ENCODE results near the gene GNAI2.
"Not testable (repeated sequence)": the region's sequence is repeated elsewhere in the genome, so short reads cannot be mapped to it uniquely, and the experiment has no call there.

Gene GNAI2

DNA sequence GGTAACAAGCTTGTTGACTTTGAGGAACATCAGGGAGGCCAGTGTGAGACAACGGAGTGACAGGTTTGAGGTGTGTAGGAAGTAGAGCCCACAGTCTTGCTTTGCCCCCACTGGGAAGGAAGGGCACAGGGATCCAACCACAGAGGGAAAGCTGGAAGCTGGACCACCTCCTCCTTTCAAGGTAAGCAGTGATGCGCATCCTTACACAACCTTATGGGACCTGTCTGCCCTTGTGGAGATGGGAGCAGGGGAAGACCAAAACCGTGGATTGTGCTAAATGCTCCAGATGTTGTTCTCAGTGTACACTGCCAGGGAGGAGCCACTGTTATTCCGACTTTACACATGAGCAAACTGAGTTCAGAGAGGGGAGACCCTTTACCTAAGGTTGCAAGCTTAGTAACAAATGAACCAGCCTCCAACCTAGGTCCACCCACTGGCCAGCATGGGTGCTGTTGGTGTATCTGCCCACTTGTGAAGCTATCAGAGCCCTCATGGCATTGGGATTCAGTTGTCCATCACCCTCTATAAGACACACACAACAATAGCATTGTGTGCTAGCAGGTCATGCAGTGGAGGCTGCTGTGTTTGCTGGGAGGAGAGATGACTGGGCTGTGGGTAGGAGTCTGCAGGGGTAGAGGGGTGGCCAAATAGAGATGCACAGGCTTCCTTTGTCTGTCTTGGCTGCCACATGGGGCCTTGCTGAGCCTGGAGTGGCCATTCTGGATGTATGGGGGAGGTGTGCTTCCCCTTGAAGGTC lies 42.3 kb downstream of the GNAI2 start:
- no peak for DNase-seq (ENCODE audit: low spot score)

DNA sequence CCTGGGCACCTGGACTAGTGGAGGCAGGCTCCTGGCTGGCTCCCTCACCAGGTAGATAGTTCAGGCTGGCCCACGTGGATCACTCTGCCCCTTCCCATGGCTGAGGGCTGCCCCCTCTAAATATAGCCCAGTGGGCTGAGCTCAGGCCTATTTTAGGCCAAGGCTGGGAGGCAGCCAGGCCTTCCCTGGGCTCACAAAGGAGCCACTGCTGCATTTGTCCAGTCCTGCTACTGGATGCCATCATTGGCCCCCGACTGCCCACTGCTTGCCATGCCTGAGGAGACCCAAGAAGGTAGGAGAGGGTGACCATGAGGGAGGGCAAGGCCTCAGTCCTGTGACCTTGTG lies 42.8 kb downstream of the GNAI2 start, which contains the start of gene LSMEM2:
LSMEM2 (plus strand) TSS at position 208 of the 345 bp plus-strand sequence; CDS start at position 235, 27 bp downstream.
- DNase-seq (ENCODE audit: low spot score): no peak

DNA sequence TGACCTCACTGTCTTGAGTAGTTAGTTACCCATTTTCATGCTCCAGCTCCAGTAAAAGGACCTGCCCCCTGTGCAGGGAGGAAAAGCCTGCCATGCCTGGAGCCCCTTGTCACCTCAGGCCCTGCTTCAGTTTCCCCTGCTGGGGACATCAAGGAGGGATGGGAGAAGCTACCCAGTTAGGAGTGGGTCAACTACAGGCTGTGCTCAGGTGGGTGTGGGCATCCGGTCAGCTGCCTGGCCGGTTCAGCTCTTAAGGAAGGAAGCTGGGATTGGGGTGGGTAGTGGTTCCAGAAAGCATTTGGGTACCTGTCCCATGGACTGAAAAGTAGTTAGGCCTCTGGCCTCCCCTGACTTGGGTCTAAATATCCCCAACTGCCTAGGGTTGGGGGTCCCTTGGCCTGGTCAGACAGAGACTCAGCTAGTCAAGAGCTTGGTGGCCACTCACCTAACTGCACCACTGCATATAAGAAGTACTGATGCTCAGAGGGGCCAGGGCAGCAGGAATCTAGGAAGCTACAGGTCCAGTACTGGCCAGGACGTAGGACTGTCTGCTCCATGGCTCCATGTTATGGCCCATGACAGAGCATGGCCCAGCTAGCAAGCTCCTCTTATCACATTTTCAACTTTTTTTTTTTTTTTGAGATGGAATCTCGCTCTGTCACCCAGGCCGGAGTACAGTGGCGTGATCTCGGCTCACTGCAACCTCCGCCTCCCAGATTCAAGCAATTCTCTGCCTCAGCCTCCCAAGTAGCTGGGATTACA lies 43.4 kb downstream of the GNAI2 start:
- DNase-seq (ENCODE audit: low spot score): no peak

DNA sequence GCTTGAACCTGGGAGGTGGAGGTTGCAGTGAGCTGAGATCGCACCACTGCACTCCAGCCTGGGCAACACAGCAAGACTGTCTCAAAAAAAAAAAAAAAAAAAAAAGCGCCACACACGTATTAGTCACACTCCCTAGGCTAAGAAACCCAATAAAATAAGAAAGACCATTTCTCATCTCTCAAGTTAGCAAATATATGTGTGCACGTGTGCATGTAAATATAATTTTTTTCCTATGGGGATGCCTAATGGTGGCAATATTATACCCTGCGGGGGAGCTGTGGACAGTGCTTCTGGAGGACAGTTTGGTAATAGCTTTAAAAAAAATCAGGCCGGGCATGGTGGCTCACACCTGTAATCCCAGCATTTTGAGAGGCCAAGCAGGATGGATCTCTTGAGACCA lies 48.1 kb downstream of the GNAI2 start:
- DNase-seq (ENCODE audit: low spot score): not testable (repeated sequence)

DNA sequence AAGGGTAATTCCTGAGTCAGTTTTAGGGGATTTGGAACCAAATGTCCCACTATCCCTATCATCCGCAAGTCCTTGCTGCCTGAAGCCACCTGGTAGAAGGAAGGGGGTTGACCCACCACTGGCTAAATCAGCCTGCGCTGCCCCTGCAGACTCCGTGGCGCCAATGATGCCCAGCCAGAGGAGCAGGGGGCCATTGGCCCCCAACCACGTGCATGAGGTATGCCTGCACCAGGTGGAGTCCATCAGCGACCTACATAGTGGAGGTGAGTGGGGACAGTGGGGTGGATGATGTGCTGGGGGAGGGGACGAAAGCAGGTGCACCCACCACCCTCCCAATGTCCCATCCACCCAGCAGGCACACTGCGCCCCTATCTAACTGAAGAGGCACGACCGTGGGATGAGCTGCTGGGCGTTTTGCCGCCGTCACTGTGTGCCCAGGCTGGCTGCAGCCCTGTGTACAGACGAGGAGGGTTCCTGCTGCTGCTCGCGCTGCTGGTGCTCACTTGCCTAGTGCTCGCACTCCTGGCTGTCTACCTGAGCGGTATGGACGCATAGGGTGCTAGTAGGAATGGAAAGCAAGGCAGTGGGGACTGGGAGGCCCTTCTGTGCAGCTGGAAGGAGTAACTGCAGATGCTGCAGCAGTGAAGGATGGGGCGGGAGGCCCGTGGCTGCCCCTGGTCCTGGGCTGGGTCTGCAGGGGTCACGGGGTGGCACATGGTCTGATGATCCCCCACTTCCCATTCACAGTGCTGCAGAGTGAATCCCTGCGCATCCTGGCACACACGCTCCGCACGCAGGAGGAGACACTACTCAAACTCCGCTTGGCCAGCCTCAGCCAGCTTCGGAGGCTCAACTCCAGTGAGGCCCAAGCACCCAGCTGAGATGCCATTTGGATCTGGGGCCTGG lies 50.6 kb downstream of the GNAI2 start:
- no peak for DNase-seq (ENCODE audit: low spot score)

DNA sequence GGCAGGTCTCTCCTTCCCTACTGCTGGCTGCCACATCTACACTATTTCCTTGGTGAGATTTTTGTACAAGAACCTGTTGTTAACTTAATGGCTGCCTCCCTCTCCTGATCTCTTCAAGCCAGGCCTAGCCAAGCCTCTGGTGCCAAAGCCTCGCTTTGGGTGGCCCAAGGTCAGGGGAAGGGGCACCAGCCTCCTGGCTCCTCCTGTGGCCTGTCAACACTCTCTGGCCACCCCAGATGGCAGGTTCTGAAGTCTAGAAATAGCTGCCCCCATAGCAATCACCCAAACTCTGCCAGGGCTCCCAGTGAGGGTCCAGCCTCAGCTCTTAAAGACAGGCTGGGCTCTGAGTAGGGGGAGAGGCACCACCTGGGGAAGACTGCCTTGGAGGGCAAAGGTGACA lies 51.3 kb downstream of the GNAI2 start:
- no peak for DNase-seq (ENCODE audit: low spot score)

DNA sequence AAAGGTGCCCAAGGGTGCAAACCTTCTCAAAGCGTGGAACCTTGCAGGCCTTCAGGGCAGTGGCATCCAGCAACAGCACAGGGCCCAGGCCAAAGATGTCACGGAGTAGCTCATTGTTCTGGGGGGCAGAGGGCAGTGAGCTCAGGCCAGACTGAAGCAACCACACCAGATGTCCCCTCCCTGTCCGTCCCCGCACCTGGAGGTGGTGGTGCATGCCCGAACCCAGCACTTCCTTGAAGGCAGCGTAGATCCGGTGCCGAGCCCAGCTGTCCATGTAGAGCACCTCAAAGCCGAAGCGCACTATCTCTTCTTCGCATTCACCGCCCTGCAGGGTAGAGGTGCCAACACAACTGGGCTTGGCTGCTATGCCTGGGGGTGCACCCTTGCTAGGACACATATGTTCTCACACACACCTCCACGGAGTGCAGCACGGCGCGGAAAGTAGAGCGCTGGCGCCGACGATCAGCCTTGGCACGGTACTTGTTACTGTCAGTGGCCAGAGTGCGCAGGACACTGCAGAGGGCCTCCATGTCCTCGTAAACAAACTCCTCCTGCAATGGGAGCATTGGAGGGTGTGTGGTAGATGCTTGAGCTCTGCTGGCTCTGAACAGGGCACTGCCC lies 52.5 kb downstream of the GNAI2 start:
- DNase-seq (ENCODE audit: low spot score): no peak

DNA sequence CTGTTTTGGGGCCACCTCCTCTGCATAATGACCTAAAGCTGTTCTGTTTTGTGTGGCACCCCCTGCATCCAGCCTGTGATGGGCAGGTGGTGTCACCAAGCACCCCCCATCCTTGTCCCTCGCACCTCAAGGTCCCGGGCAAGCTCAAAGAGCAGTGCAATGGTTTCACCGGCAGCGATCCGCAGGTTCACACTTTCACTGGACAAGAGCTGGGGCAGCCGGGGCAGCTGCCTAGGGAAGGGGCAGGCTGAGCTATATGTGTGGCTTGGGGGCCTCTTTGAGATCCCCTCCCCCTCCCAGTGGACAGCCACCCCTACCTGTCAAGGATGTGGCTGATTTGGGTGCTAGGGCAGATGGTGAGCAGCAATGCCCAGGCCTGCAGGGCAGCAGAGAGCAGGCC lies 53.1 kb downstream of the GNAI2 start:
- DNase-seq (ENCODE audit: low spot score): no peak

DNA sequence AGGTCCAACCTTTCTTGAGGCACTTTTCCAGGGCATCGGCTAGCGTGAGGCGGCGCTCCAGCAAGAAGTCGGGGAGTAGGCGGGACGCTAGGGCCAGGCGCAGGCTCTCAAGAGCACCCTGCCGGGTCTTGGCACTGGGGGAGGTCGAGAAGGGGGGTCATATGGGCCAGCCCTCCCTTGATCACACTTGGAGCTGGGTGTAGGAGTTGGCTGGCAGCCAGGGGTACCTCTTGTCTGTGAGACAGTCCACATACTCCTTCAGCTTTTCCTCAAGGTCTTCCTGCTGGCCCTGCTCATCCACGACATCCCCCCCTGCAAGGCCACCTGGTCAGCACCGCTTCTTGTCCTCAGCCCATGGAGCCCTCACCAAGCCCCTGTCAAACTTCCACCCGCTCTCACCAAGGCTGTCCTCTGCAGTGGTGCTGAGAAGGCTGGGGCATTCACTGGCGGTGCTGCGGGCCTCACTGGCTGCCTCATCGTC lies 54.2 kb downstream of the GNAI2 start:
- no peak for DNase-seq (ENCODE audit: low spot score)

DNA sequence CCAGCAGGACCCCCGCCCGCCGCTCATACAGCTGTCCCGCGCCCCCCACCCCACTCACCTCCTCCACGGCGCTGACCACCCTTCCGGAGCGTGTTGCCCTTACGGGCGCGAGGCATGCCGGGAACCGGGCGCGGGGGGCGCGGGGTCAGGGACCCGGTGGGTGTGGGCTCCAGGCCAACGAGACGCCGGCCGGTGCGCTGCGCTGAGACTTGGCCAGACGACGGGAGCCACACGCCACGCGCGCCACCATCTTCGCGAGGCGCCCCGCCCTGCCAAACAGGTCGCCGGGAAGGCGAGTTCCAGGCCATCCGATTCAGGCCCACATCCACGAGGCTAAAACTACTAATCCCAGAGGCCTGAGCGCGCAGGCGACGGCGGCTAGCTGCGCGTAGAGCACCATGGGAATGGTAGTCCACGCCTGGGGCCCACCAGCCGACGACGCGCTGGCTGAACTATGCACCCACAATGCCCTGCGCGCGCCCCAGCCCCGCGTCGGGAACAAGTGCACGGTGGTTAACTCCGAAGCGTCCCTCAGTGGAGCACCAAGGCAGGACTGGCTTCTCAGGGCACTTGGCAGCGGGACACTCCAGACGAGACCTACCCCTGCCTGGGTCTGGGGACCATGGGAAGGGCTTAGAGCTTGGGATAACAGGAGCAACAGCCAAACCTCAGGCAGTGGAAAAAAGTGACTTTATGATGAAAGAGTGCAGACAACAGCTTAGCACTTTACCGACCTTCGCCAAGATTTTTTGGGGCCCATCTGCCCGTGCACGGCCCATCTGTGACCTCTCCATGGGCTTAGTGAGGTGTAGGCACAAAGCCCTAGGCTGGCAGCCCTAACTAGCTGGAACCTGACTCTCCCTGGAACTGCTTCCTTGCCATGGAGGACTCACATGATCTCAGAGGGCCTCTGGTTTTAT lies 56.4 kb downstream of the GNAI2 start, which contains the start of gene IFRD2:
IFRD2 (minus strand) TSS at position 271 of the 920 bp plus-strand sequence; CDS start at position 116, 155 bp downstream.
- DNase-seq (ENCODE audit: low spot score): peak; percentile 96

DNA sequence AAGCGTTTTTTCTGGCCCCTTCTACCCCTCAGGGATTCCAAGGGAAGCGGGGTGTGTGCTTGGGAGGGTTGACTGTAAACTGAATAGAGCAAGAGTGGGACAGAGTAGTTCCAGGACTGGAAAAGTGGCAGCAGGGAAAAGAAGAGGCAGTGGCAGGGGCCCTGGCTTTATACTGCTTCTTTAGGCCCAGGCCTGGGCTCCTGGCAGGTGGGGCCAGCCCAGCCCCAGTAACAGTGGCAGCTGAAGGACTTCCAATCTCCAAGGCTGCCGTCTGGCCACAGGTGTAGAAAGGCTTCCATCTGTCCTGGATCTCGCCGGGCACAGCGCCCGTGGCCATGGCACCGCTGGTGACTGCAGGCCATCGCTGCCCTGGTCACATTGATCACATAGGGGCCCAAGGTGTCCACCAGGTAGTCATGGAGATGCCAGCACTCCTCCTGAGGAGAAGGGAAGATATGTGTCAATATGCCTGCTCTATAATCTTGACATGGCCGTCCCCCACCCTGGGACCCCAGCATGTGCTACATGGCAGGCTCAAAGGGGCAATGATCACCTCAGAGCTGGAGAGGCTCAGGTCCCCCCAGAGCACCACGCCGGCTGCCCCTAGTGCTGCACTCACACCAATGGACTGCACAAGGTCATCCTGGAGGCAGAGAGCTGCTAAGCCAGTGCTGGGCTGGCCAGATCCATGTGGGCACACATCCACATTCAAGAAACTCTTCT lies 57.2 kb downstream of the GNAI2 start:
- DNase-seq (ENCODE audit: low spot score): no peak

DNA sequence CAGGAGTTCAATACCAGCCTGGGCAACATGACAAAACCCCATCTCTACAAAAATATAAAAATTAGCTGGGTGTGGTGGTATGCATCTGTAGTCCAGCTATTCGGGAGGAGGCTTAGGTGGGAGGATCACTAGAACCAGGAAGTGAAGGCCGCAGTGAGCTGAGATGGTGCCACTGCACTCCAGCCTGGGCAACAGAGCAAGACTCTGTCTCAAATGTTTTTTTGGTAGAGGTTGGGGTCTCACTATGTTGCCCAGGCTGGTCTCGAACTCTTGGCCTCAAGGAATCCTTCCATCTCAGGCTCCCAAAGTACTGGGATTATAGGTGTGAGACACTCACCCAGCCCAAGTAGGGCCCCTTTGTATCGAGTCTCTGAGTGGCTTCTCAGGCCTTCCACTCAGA lies 58.1 kb downstream of the GNAI2 start:
- DNase-seq (ENCODE audit: low spot score): no peak

DNA sequence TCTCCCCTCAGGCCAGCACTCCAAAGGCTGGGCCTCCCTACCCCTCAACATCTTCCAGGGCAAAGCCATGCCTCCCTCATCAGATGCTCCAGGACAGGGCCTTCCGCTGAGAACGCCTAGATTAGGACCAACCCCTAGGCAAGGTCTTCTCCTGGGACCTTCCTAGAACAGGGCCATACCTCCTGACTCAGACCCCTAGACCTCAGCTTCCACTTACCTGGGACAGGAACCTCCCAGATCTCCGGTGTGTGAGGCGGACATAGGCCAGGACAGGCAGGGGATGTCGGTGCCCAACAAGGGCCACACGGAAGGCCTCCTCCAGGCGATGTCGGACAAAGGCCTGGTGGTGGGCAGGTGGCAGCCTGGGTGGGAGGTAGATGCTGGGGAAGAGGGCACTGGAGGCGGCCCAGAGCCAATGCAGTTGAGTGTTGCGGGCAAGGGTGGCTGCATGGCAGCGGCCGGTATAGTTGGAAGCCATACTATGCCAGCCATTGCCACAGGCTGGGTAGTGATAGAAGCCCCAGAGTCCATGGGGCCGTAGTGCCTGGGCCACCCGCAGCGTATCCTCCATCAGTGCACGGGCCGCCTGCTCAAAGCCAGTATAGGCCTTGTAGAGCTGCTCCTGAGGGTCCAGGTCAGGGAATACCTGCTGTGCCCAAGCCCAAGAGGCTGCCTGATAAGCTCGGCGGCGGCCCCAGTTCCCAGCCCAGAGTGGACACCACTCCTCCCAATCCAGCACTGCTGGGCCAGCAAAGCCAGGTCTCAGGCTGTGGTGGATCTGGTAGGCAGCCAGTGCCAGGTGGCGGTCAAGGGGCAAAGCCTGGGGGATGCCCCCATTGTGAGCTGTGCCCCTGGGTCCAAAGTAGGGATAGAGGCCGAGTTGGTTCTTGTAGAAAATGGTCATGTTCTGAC lies 58.7 kb downstream of the GNAI2 start:
- no peak for DNase-seq (ENCODE audit: low spot score)

DNA sequence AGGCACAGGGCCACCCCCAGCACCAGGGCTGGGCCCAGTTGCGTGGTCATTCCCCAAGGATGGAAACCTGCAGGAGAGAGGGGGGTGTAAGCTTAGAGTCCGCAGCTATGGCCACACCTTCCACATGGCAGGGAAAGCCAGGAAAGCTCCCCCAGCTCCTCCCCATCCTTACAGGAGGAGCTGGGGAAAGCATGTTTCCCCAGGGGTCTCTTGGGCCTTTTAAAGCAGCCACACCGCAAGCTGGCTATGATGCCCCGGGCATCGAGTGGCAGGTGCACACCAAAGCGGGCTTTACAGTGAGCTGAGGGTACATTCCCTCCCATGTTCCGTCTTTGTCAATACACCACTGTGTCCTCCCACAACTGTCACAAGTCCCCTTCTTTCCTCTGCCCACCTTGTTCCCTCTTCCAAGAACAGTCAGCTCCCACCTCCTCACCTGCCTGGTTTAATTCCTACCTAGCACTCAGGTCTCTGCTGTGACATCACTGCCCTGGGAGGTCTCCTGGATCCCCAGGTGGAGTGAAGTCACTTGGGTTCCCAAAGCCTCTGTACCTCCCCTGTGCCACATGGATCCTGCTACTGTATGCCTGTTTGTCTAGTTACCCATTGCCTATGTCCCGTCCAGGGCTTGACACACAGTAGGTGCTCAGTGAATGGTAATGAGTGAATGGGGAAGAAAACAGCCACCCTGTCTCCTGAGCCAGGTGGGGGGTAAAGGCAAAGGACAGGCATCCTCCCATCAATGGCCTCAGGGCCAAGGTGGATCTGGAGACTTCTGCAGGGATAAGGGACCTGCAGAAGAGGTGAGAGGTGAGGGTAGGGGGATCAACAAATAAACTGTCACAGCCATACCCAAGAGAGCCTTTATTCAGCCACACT lies 59.8 kb downstream of the GNAI2 start:
- no peak for DNase-seq (ENCODE audit: low spot score)

DNA sequence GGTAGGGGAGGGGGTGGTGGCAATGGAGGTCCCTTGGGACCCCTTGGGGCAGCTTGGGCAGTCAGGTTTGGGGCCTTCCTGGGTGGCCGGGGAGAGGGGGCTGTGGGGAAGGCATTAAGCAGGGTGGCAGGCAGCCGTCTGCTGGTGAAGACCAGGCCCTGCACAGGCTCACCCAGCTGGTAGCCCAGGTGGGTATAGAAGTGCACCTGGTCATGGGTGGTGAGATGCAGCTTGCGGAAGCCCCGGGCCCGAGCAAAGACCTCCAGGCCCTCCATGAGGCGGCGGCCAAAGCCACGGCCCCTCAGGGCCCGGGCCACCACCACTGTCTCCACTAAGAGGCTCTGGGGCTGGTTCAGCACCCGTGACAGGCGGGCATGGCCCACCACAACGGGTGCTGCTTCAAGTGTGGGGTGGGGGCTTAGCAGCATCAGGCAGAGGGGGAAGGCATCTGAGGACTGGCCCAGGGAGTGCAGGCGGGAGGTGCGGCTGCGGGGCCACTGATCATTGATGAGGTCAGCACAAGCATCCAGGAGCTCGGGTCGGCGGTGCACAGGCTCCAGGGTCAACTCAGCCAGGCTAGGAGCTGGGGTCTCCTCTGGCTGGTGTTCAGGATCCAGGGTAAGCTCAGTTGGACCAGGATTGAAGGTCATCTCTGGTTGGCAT lies 60.8 kb downstream of the GNAI2 start:
- no peak for DNase-seq (ENCODE audit: low spot score)

DNA sequence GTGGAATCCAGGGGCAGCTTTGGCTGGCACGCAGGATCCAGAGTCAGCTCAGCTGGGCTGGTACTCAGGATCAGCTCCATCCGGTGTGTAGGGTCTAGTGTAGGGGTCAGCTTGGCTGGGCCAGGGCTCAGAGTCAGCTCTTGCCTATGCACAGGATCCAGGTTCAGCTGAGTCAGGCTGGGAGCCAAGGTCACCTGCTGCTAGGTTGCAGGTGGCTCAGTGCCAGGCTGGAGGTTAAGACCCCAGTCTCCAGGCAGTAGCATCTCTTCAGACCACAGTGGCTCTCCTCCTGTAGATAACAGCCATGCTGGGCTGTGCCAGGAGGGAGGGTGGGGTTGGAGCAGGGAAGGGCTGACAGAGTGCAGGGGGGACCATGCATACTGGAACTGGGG lies 61.4 kb downstream of the GNAI2 start:
- no peak for DNase-seq (ENCODE audit: low spot score)
